IMR-90 (cell line): ENCODE measurements around the gene BACH1.

ENCODE experiments used
- CEBPB ChIP-seq: IDR thresholded peaks from 2 replicates; pipeline ENCODE4 v1.6.1; 2012; ENCODE audit warnings: low read depth, low read length, improper control_type of control experiment
- CTCF ChIP-seq: conservative IDR thresholded peaks from 2 replicates; pipeline ENCODE4 v1.5.1; 2012; ENCODE audit warnings: mild to moderate bottlenecking, low read depth, low read length, improper control_type of control experiment

- TF ChIP-seq CTCF (no peak), CEBPB (no peak)
Measured at GRCh38 chr21:29320031-29320430, 21.3 kb downstream of the BACH1 start.
